ENCODE results near the gene DVL1. TPM values are rescaled to one million over a fixed set of nuclear protein-coding genes. Genes with fewer than 3 reads are reported as not detected.
A peak's percentile ranks its signal among the peaks of the same experiment; 100 is the strongest.

The DVL1 gene
- total and polyA plus RNA-seq, 2 of the 13 experiments (the other 11 are each of a cell fraction or from before 2014, with no cell fraction given) = 30.8 to 60.4 TPM

GRCh38 chr1:1346501-1346890, 2.7 kb downstream of the DVL1 start:
- CTCF ChIA-PET (ENCODE audit: low intra/inter-chr PET ratio, low total read pairs) = no interaction called here
- Histone ChIP-seq H3K27me3 (ENCODE audit: control insufficient read depth in 1 of 2, insufficient read depth in 2 of 2, low read length in 2 of 2) (no peaks in the 10 kb centered on the region), H3K9ac (ENCODE audit: insufficient read depth, low read depth, low read length) (no peak overlapping the region; the same call in 1 of the 2 replicates), H3K79me2 (ENCODE audit: insufficient read depth, low read length) (peaks cover 48% of the 10 kb centered on the region), H3K4me1 (ENCODE audit: insufficient read depth, low read length) (peaks cover 45% of the 10 kb centered on the region), H3K9me3 (ENCODE audit: low read length) (no peaks in the 10 kb centered on the region), H3K4me2 (ENCODE audit: low read depth, low read length) (peak overlapping the region; percentile 91), H3K4me3 (replicated peaks in 1 of 3; ENCODE audit: insufficient read depth in 1 of 3, low read depth in 2 of 3, low read length in 3 of 3) (peak overlapping the region in 1 of 3 experiments; percentile 89; a peak in 1 of 6 replicates), H3K27ac (ENCODE audit: extremely low read length, insufficient read depth, low read length) (peak overlapping the region; percentile 82), H3K36me3 (replicated peaks in 1 of 2; ENCODE audit: control insufficient read depth in 1 of 2, insufficient read depth in 2 of 2, low read length in 2 of 2) (peaks cover 1 to 4% of the 10 kb centered on the region in 2 experiments; a peak in 3 of 5 replicates), H2AFZ (ENCODE audit: low read length) (no peak overlapping the region), H4K20me1 (ENCODE audit: insufficient read depth, low read length) (peaks cover 29% of the 10 kb centered on the region; the same call in 1 of the 2 replicates)
- 96% methylated on average over 10 of the region's 10 CpGs for WGBS (ENCODE audit: low lambda C conversion rate)
- no peak for FAIRE-seq
- DNase-seq (ENCODE audit: low spot score) = no peak
- TF ChIP-seq ZFP36 (IDR thresholded peaks at IDR 0.05; ENCODE audit: borderline replicate concordance, low read depth, low read length, partially characterized antibody) (no peak), BATF2 (CRISPR knock-in tag; IDR thresholded peaks at IDR 0.05) (no peak), ZNF589 (CRISPR knock-in tag; conservative IDR thresholded peaks at IDR 0.05) (no peak), SNAI1 (CRISPR knock-in tag; IDR thresholded peaks at IDR 0.05; ENCODE audit: borderline replicate concordance) (no peak), GLI4 (CRISPR knock-in tag; IDR thresholded peaks at IDR 0.05; ENCODE audit: borderline replicate concordance) (no peak), ZNF547 (CRISPR knock-in tag; IDR thresholded peaks at IDR 0.05) (no peak), THAP8 (CRISPR knock-in tag; IDR thresholded peaks at IDR 0.05; ENCODE audit: borderline replicate concordance) (no peak), ZNF546 (CRISPR knock-in tag; conservative IDR thresholded peaks at IDR 0.05) (no peak), CBX2 (IDR thresholded peaks at IDR 0.05; ENCODE audit: low read depth, low read length) (no peak), CBX2 (CRISPR knock-in tag; IDR thresholded peaks at IDR 0.05; ENCODE audit: low read depth) (no peak), ZNF781 (CRISPR knock-in tag; IDR thresholded peaks at IDR 0.05; ENCODE audit: borderline replicate concordance, not compliant biosample characterization) (no peak), ZFP90 (CRISPR knock-in tag; IDR thresholded peaks at IDR 0.05; ENCODE audit: borderline replicate concordance) (no peak), ZNF3 (CRISPR knock-in tag; IDR thresholded peaks at IDR 0.05) (no peak)
- intact Hi-C loops (cut with micrococcal nuclease; ENCODE audit: unreplicated experiment) (no loop called here), in situ Hi-C loops (cut with HindIII; ENCODE audit: extremely low pct_ligation_motif_present, low pct_unique_long_range_greater_than_20kb) (no loop called here)
- POLR2A ChIA-PET = interaction anchor here (0.9 to 2.7 kb wide), 6 partner anchors 11 to 86 kb away, joined by 3 to 20 read pairs (median 5); partner anchors contain the start of gene AURKAIP1
- ATAC-seq = no peak
- BruUV-seq (replicated peaks) = TSS peak; percentile 54

Data from HepG2 (cell line).